Nucleus accumbens (tissue), 56 donors: ENCODE data around the gene THRAP3.
A peak's percentile ranks its signal among the peaks of the same experiment; 100 is the strongest.

Experiments used
- DNase-seq, 56 donors: peaks; one replicate each; lab custom pipeline; 2025; lab: John Stamatoyannopoulos, UW

Gene THRAP3

DNA sequence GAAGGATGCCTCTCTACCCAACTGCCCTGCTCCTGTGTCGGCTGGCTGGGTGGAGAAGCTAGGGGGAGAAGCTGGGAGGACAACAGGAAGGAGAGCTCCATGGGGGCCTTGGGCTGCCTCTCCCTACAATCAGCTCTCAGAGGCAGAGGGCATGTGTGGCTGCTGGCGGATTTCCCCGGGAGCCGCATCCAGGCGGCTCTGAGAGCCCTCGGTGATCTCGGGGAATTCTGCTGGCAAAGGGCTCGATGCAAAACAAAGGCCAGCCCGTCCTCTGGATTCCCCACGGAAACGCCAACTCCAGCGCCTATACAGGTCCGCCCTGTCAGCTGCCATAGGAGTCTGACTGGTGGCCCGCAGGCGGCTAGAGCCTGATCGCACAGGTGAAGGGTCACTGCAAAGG lies 125.6 kb downstream of the THRAP3 start:
- peak in 2 of 56 donors; percentile 12 to 13 for DNase-seq

DNA sequence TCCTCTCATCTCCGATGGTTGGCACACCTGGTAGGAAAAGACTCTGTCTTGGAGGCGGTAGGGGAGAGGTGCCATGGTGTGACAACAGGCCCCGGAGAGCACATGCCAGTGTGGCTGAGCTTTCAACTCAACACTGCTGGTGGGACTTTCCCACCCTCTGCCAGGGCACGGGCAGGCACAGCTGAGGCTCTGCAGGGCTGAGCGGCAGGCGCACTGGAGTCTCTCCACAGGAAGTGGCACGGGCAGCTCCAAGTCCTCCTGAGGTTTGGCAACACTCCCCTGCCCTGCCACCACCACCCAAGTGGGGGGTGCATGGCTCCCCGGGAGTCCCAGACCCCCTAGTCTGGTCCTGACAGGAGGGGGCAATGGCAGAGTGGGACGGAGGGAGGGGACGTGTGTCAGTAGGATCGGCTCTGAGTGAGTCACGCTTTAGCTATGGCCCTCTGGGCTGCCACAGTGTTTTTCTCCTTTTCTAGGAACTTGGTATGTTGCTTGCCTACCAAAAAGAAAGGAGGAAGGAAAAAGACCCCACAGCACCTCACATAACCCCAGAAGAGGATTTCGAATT lies 126.5 kb downstream of the THRAP3 start:
- peak in 1 of 56 donors; percentile 16 for DNase-seq

DNA sequence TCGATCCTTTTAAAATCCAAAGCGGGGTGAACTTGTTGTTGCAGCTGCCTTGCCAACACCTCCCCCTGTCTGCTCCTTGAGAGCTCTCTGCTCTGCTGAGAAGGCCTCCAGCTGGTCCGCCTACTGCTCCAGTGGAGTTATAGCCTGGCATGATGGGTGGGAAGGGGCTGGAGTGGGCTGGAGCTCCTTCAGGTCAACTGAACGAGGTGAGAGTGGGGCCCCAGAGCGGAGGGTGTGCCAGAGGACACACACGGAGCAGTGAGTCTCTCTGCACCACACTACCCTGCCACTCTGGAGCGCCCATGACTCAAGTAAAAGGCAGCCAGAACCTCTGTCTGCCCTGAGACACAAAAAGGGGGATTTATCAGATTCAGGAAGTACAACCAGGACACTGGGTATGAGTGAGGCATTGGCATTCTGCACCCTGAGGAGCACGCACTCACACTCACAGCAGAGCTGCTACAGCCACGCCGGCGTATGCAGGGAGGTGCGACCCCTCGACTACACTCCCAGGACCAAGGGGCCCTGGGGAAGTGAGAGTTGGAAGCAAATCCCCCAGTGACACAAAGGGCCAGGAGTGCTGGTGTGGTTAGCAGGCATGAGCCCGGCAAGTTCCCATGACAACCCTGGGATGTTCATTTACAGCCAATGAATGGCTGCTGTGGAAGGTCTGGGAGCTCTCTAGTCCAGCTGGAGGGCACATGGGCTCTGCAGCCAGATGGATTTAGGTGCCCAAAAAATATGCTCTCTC lies 127.2 kb downstream of the THRAP3 start:
- peak in 11 of 56 donors; percentile 3 to 37 (median 16) for DNase-seq

DNA sequence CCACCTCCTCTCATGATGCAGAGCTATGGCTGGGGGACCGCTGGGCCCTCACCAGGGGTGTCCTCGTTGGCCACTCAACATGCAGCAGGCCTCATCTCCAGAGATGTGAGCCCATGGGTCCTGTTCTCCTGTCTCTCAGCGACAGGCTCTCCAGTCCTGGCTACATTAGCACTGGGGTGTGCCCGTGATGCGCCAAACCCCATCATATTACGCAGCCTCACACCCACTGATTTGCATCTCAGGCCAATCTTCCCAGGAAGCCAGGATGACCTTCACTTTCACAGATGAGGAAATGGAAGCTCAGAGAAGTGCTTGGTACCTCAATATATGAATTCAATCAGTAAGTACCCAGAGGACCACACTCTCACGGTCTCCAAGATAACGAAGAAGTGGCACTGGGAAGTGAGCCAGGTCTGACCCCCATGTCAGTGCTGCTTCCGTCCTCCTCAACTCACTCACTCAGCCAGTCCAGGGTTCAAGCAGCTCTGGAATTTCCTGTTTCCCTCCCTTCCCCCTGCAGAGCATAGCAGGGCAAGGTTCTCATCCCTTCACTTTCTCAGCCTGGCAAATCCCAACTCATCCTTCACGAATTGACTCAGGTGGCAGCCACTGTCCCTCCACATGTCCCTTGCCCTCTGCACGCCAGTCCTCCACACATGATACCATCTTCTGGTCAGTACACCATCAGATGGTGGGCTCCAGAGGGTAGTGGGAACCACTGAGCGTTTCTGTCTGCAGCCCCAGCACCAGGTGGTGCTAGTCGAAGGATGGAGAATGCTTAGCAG lies 128.1 kb downstream of the THRAP3 start:
- no peak for DNase-seq

DNA sequence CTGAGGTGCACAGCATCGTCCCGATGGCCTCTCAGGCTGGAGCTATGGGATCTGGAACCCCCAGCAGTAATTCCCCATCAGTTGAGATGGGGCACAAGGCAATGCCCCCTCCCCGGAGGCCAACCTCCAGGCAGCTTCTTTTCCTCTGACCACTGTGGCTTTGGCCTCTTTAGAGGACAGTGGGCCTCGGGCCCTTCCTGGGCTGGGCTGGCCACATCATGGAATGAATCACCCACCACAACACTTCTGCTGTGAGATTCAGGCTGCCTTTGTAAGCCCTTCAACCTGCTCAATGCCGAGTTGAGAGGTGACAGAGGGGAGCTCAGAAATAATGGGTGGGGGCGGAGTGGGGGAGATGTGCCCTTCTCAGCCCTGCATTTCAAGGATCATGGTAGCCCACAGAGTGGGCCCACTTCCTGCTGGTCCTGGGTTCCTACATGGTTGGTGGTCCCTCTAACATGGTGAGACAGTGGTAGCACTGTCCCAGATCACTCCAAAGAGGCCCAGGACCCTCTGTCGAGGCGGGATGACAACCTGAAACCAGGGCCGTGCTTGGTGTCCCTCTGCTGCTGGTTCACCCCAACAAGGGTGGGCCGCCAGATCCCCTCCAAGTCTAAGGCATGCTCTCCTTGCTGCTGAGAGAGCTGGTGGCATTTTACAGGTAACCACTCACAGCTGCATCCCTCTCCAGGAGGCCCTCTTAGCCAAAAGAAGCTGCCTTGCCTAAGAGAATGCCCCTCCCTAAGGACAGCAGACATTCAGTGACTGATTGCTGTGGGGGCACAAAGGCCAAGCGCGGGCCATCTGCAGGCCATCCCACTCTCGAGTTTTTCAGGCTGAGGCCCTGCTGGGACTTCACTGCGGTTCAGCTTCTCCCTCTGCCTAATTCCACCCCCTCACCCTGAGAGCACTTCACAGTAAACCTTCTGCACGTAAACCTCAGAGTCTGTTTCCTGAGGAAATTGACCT lies 129.0 kb downstream of the THRAP3 start:
- DNase-seq = no peak

DNA sequence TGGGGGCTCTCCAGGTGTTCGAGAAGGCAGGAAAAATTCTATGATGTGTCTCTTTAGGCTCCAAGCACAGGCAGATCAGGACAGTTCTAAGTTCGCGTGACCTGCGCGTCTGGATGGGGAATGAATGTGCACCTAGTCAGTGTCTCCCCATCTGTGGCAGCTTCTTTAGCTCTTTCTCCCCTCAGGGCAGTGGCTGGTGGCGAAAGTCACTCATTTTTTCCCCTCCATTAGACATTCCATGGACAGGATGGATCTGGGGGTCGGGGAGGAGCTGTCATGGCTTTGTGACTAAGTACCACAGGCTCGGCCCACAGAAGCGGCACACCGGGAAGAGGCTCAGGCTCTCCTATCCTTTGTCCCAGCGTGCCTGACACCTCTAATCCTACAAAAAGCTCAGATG lies 130.2 kb downstream of the THRAP3 start:
- DNase-seq = no peak
